Progenitor cell of endocrine pancreas (in vitro differentiated cells): ENCODE measurements around the gene LTBP1. TPM values are rescaled to one million over a fixed set of nuclear protein-coding genes. Genes with fewer than 3 reads are reported as not detected.
A peak's percentile ranks its signal among the peaks of the same experiment; 100 is the strongest.

Experiments used
- DNase-seq: peaks from one replicate; pipeline ENCODE4 v3.0.0; 2021; ENCODE audit warnings: low spot score; ENCODE audit not compliant: unreplicated experiment
- H3K27ac Mint-ChIP-seq: 2 replicates; pipeline ENCODE4 v1.8.0; 2021; ENCODE audit warnings: mild to moderate bottlenecking, moderate library complexity, mixed read lengths
- H3K27me3 Mint-ChIP-seq: 2 replicates; pipeline ENCODE4 v1.8.0; 2021; ENCODE audit warnings: mixed read lengths
- H3K36me3 Mint-ChIP-seq: 2 replicates; pipeline ENCODE4 v1.8.0; 2022; ENCODE audit warnings: mixed read lengths; ENCODE audit not compliant: insufficient read depth
- H3K4me1 Mint-ChIP-seq: 2 replicates; pipeline ENCODE4 v1.8.0; 2021; ENCODE audit warnings: low read depth, mixed read lengths
- H3K4me3 Mint-ChIP-seq: 2 replicates; pipeline ENCODE4 v1.8.0; 2021; ENCODE audit warnings: low read depth, mild to moderate bottlenecking, moderate library complexity, mixed read lengths
- H3K9me3 Mint-ChIP-seq: 2 replicates; pipeline ENCODE4 v1.8.0; 2021; ENCODE audit warnings: low read depth, mixed read lengths
- total RNA-seq: library from RNA; stranded (reverse); gene quantifications from 2 replicates; pipeline ENCODE4 v1.2.1, GENCODE V29; 2021
- TF ChIP-seq, protein P1 (sequence below): fragments of 200-600 bp; sonication (generic); IDR thresholded peaks from one replicate; pipeline ENCODE4 v1.5.0; 2021; ENCODE audit warnings: antibody characterized with exemption, mild to moderate bottlenecking; ENCODE audit not compliant: unreplicated experiment

The LTBP1 gene
- total RNA-seq, 1 donor from 2014 or later = 63.0 TPM

DNA sequence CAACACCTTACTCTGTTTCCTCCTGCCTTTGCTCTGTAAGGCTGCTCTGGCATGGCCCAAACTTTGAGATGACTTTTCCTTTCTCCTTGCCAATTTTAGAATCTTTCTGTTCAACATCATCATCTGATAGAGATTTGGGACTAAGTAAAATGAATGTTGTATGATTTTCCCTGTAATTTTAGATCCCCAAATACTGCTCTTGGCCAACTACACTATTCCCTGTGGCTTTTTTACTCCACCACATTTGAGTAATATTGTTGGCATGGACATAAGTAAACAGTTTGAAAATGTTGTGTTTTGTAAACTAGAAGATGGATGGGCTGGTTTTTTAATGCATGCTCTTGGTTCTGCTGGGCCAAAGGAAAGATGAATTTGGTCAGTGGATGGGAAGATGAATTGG lies 12.1 kb downstream of the LTBP1 start:
- H3K27ac Mint-ChIP-seq = no peak overlapping the region
- no peaks in the 10 kb centered on the region for H3K9me3 Mint-ChIP-seq
- no peak for DNase-seq
- no peak overlapping the region for H3K4me3 Mint-ChIP-seq
- H3K4me1 Mint-ChIP-seq = peaks cover 2% of the 10 kb centered on the region
- H3K27me3 Mint-ChIP-seq = no peaks in the 10 kb centered on the region
- peaks cover 3% of the 10 kb centered on the region for H3K36me3 Mint-ChIP-seq
- TF ChIP-seq, protein P1, sequence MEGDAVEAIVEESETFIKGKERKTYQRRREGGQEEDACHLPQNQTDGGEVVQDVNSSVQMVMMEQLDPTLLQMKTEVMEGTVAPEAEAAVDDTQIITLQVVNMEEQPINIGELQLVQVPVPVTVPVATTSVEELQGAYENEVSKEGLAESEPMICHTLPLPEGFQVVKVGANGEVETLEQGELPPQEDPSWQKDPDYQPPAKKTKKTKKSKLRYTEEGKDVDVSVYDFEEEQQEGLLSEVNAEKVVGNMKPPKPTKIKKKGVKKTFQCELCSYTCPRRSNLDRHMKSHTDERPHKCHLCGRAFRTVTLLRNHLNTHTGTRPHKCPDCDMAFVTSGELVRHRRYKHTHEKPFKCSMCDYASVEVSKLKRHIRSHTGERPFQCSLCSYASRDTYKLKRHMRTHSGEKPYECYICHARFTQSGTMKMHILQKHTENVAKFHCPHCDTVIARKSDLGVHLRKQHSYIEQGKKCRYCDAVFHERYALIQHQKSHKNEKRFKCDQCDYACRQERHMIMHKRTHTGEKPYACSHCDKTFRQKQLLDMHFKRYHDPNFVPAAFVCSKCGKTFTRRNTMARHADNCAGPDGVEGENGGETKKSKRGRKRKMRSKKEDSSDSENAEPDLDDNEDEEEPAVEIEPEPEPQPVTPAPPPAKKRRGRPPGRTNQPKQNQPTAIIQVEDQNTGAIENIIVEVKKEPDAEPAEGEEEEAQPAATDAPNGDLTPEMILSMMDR = no peak

DNA sequence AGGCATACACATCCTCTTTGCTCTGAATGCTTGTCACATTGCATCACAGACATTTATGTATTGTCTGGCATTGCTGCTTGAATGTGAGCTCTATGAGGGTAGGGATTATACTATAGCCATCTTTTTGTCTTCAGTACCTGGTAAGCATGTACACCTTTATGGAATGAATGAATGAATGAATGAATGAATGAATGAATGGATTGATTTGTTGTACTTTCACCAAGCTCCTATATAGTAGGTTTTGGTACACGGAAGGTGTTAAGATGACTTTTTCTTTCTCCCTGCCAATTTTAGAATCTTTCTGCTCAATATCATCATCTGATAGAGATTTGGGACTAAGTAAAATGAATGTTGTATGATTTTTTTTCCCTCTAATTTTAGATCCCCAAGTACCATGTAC lies 13.5 kb downstream of the LTBP1 start:
- Mint-ChIP-seq H3K27me3 (no peaks in the 10 kb centered on the region), H3K9me3 (no peaks in the 10 kb centered on the region), H3K36me3 (peaks cover 3% of the 10 kb centered on the region), H3K27ac (peak overlapping the region; percentile 77), H3K4me3 (no peak overlapping the region), H3K4me1 (peaks cover 2% of the 10 kb centered on the region)
- TF ChIP-seq, protein P1 = no peak
- no peak for DNase-seq

DNA sequence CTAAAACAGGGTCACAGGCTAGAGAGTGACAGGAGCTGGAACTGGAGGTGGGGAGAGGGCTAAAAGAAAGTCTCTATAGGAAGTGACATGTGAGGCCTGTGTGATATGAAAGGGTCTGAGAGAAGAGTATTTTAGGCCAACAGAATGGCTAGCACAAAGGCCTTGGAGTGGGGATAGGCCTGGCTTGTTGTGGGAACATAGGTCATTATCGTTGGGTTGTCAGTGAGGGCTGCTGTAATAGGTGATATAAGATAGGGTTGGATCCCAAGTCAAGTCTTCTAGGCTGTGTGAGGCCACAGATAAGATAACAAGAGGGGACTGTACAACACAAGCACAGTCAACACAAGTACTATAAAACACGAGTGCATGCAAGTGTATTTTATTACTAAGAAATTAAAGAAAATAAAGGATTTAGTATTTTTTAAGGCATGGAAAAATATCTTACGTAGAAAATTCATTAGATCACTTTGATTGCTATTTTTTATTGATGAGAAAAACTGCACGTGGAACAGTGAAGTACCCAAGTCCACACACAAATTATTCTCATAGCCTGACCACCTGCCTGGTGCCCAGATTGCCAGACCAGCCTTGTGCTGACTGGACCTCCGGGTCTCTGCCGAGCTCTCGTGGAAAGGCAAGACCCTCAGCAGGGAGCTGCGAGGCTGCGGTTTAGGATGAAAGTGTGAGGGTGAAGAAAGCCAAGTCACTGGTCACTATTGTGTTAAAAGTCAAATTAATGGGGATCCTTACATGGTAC lies 14.1 kb downstream of the LTBP1 start:
- H3K4me1 Mint-ChIP-seq = peaks cover 2% of the 10 kb centered on the region
- H3K27ac Mint-ChIP-seq = peak overlapping the region; percentile 77
- DNase-seq = no peak

DNA sequence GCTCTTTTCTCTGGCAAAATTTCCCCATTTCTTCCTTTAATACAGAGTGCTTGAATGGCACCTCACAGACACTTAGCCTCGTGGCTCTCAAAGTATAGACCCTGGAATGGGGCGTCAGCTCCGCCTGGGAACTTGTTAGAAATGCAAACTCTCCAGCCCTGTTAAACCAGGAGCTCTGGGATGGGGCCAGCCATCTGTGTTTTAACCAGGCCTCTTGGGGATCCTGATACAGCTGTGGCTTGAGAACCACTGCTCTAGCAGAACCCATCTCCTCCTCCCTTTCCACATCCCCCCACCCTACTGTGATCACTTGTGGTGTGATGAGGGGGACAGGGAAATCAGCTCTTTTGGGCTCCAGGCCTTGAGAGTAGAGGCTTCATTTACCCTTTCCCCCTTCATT lies 15.9 kb downstream of the LTBP1 start:
- H3K4me3 Mint-ChIP-seq = no peak overlapping the region
- DNase-seq = no peak
- TF ChIP-seq, protein P1 = no peak
- H3K9me3 Mint-ChIP-seq = no peaks in the 10 kb centered on the region
- H3K27ac Mint-ChIP-seq = no peak overlapping the region
- H3K4me1 Mint-ChIP-seq = peaks cover 2% of the 10 kb centered on the region
- no peaks in the 10 kb centered on the region for H3K27me3 Mint-ChIP-seq
- H3K36me3 Mint-ChIP-seq = no peaks in the 10 kb centered on the region

More for the DNA sequence above, 14.1 kb downstream of the LTBP1 start:
- H3K27me3 Mint-ChIP-seq = no peaks in the 10 kb centered on the region
- H3K9me3 Mint-ChIP-seq = no peaks in the 10 kb centered on the region
- H3K4me3 Mint-ChIP-seq = no peak overlapping the region
- peaks cover 3% of the 10 kb centered on the region for H3K36me3 Mint-ChIP-seq
- TF ChIP-seq, protein P1 = no peak

DNA sequence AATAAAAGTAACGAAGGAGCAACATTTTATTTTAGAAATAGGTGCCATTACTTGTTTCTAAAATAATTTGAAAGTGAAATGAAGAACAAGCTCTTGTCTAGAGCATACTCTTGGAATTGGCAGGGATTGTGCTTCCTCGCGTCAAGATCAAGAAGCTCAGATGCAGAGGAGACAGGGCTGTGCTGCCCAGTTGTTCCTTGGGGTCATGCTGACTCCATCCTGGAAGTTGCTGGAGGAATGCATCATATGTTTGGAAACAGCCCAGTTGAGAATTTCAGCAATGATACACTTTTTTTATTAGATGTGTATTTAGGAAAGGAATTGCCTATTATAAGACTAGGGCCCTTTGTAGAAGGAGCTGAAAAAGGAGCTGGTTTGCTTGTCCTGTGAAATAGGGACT lies 17.2 kb downstream of the LTBP1 start:
- Mint-ChIP-seq H3K27ac (no peak overlapping the region), H3K27me3 (no peaks in the 10 kb centered on the region), H3K4me3 (no peak overlapping the region), H3K4me1 (peaks cover 2% of the 10 kb centered on the region), H3K36me3 (no peaks in the 10 kb centered on the region), H3K9me3 (no peaks in the 10 kb centered on the region)
- TF ChIP-seq, protein P1 = no peak
- DNase-seq = no peak
